KOPT-K1 (cell line): ENCODE results near the gene GGTLC2.

ENCODE experiments used
- H3K27ac ChIP-seq: fragments of 200-600 bp; sonication (generic); 2 replicates; pipeline ENCODE4 v1.5.1; 2016; ENCODE audit warnings: antibody characterized with exemption, mild to moderate bottlenecking, low read depth, low read length; ENCODE audit not compliant: poor library complexity, severe bottlenecking
- H3K36me3 ChIP-seq: fragments of 200-600 bp; sonication (generic); 2 replicates; pipeline ENCODE4 v1.5.1; 2017; ENCODE audit warnings: antibody characterized with exemption, mild to moderate bottlenecking, low read length, moderate library complexity; ENCODE audit not compliant: insufficient read depth
- H3K9me3 ChIP-seq: fragments of 200-600 bp; sonication (generic); 2 replicates; pipeline ENCODE4 v1.5.1; 2017; ENCODE audit warnings: antibody characterized with exemption, low read length, mild to moderate bottlenecking; ENCODE audit not compliant: insufficient read depth, poor library complexity, severe bottlenecking

Gene GGTLC2

DNA sequence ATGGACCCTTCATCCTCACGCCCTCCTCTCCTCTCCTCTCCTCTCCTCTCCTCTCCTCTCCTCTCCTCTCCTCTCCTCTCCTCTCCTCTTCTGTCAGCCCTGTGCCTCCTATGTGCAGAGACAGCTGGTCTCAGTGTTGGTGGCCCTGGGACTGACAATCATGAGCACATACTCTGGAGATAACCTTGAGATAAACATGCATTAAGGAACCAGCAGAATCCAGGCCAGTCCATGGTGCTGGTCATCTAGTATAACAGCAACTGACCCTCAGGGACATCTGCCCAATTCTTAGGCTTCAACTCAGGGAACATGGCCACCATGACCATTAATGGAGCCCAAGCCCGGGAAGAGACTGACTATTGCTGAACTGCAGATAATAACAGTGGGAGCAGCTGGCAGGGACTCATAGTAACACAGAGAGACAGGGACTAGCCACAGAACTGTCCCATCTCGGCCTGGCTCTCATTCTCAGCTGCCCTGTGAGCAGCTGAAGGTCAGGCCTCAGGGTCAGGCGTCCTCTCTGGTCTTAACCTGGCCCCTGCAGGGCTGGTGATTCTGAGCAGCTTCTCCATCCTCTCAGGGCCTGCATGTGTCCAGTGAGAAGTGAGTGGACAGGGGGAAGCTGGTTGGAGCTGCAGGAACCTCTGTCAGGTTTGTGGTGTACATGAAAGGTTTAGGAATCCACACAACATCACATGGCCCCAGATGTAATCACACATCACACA, 45.4 kb downstream of the GGTLC2 start:
- Histone ChIP-seq H3K36me3 (no peaks in the 10 kb centered on the region), H3K9me3 (no peaks in the 10 kb centered on the region), H3K27ac (no peak overlapping the region)

DNA sequence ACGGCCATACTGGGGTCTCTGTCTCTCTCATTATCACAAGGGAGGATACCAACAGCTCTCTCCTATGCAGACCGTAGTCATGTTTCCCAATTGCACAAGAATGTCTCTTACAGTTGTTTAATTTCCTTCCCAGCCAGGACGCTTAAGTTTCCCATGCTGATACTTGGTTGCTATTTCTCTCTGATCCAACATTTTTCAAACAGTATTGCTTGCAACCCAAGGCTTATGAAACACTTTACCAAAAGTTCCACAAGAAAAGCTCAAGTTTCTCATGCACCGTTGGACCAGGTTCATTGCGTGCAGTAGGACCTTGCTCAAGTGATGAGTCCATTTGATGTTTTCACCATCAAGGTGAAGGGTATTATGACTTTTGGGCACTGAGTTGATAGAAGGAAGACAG, 46.6 kb downstream of the GGTLC2 start:
- Histone ChIP-seq H3K36me3 (no peaks in the 10 kb centered on the region), H3K27ac (no peak overlapping the region), H3K9me3 (no peaks in the 10 kb centered on the region)

DNA sequence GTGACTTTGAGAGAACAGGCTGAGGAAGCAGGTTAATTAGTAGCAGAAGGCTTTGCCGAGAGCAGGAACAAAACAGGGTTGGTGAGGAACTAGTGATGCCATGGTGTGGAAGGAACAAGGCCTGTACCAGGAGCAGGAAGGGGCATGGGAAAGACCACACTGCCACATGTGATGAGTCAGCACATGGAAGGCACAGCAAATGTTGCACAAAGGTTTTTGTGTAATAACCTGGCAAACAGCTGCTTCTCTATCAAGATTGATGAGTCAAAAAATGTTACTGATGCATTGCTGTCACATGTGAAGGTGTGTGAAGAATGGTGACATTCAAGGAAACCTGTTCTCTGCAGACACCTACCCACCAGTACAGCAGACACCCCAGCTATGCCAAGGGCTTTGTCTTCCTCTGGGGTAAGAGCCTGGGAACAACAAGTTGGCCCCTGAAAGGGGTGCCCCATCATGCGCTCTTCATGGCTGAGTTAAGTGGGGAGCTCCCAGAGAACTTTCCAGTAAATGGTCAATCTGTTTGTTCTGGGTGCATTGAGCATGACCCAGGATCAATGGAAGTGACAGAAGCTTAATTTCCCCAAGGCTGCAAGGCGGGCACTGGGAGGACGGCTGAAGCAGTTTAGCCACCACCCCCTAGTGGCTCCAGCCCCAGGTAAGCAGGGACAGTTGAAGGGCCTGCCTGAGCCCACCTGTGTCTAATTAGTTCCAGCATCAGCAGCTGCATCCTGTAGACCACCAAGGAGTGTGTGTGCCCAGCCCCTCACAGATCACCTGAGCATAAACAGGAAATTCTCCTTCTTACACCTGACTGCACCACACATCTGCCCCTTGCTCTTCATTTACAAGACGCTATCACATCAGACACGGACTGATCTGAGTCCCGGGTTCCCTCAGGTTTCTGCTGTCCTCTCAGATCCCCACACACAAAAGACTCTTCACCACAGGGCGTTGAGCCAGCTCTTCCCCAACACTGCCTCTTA, 47.6 kb downstream of the GGTLC2 start:
- Histone ChIP-seq H3K27ac (no peak overlapping the region), H3K9me3 (no peaks in the 10 kb centered on the region), H3K36me3 (no peaks in the 10 kb centered on the region)

DNA sequence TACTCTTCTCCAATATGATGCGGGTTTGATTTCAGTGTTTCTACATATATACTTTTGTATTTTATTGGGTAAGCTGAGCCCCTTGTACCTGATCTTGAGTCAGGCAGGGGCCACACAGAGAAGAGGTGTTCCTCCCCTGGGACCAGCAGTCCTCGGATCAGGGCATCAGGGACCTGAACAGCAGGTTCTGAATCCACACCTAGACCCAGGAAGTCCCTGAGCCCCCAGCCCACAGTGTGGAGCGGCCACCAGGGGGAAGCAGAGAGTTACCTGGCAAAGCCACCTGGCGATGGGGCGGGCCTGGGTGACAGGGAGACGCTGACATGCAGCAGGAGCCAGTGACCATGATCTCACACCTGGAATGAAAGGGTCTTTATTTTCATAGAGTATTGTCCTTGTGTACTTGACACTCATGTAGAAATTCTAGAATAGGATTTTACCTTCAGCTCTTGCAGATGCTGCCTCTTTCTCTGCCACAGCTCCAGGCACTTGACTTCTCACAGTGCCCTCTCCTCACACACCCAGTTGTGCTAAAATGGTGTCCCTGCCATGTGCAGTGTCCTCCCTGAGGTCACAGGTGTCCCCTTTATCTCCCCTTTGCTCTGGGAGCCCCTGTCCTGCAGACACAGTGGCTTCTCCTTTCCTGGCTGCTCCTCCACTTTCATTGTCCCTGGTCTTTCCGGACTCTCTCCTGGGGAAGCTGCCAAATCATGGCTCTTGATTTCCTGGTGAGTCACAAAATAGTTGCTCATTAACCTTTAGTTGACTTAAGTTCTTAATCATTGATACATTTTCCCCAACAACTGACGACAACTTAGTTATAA, 48.5 kb downstream of the GGTLC2 start:
- no peaks in the 10 kb centered on the region for H3K9me3 ChIP-seq
- H3K27ac ChIP-seq: no peak overlapping the region
- no peaks in the 10 kb centered on the region for H3K36me3 ChIP-seq

DNA sequence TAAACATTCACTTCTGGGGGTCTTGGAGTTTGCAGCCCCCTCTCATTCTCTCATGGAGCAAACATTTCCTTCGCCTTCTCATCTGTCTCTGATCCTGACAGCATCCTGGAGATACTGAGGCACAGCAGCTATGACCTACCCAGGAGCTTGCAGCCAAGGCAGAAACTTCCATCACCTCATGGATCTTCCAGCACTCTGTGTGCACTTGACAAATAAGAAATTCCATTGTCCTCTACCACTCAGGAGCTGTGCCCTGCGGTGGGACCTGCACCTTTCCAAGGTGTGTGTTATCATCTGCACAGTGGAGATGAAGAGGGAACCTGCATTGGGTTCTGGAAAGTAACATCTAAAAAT, 49.1 kb downstream of the GGTLC2 start:
- H3K27ac ChIP-seq: no peak overlapping the region
- no peaks in the 10 kb centered on the region for H3K36me3 ChIP-seq
- no peaks in the 10 kb centered on the region for H3K9me3 ChIP-seq

GRCh38 chr22:22694106-22694505, 49.7 kb downstream of the GGTLC2 start:
- H3K9me3 ChIP-seq: no peaks in the 10 kb centered on the region

GRCh38 chr22:22696104-22696503, 51.7 kb downstream of the GGTLC2 start:
- Histone ChIP-seq H3K36me3 (no peaks in the 10 kb centered on the region), H3K27ac (no peak overlapping the region), H3K9me3 (no peaks in the 10 kb centered on the region)

More at GRCh38 chr22:22694106-22694505, 49.7 kb downstream of the GGTLC2 start:
- no peaks in the 10 kb centered on the region for H3K36me3 ChIP-seq
- no peak overlapping the region for H3K27ac ChIP-seq
